Thoracic aorta (tissue), 2 donors: ENCODE measurements around the gene CELF2. TPM values are rescaled to one million over a fixed set of nuclear protein-coding genes. Genes with fewer than 3 reads are reported as not detected.

ENCODE experiments used
- ATAC-seq: fragments of 150-250 bp; one replicate; pipeline ENCODE4 v1.8.0; 2017; ENCODE audit warnings: low read depth; ENCODE audit not compliant: insufficient number of reproducible peaks, low FRiP score
- DNase-seq: peaks from one replicate; pipeline ENCODE4 v3.0.0-alpha.2; 2020; ENCODE audit warnings: low spot score
- H3K27ac ChIP-seq, 2 donors: fragments of 200-600 bp; sonication (generic); 1 replicate in 1 of 2; 2 replicates in 1 of 2; pipeline ENCODE4 v1.5.1; 2016; ENCODE audit warnings: mild to moderate bottlenecking in 2 of 2, moderate library complexity in 2 of 2
- H3K27me3 ChIP-seq: fragments of 200-600 bp; sonication (generic); replicated peaks from 2 replicates; pipeline ENCODE4 v1.6.0; 2016; ENCODE audit warnings: mild to moderate bottlenecking; ENCODE audit not compliant: insufficient read depth
- H3K36me3 ChIP-seq: fragments of 200-600 bp; sonication (generic); one replicate; pipeline ENCODE4 v1.5.1; 2016
- H3K4me1 ChIP-seq, 2 donors: fragments of 200-600 bp; sonication (generic); 1 replicate in 1 of 2; 2 replicates in 1 of 2; pipeline versions ENCODE4 v1.5.1 to v1.6.0; 2016; ENCODE audit warnings: low read depth in 2 of 2, mild to moderate bottlenecking in 1 of 2; ENCODE audit not compliant: control insufficient read depth in 1 of 2
- H3K4me3 ChIP-seq: fragments of 200-600 bp; sonication (generic); 2 replicates; pipeline ENCODE4 v1.5.1; 2016; ENCODE audit warnings: mild to moderate bottlenecking
- H3K9me3 ChIP-seq: fragments of 200-600 bp; sonication (generic); 2 replicates; pipeline ENCODE4 v1.5.1; 2016
- total RNA-seq, 2 donors: library from RNA; depleted of rRNA; stranded (reverse); fragments of >200 nt; gene quantifications; one replicate each; pipeline versions ENCODE4 v1.1.0 to v1.2.3, GENCODE V29; 2016
- TF ChIP-seq, protein P1 (sequence below): fragments of 200-600 bp; sonication (generic); IDR thresholded peaks from one replicate; pipeline ENCODE4 v1.5.1; 2019; ENCODE audit warnings: antibody characterized with exemption

Gene CELF2
- total RNA-seq, 2 donors from 2014 or later: 69.0 to 73.5 TPM

DNA sequence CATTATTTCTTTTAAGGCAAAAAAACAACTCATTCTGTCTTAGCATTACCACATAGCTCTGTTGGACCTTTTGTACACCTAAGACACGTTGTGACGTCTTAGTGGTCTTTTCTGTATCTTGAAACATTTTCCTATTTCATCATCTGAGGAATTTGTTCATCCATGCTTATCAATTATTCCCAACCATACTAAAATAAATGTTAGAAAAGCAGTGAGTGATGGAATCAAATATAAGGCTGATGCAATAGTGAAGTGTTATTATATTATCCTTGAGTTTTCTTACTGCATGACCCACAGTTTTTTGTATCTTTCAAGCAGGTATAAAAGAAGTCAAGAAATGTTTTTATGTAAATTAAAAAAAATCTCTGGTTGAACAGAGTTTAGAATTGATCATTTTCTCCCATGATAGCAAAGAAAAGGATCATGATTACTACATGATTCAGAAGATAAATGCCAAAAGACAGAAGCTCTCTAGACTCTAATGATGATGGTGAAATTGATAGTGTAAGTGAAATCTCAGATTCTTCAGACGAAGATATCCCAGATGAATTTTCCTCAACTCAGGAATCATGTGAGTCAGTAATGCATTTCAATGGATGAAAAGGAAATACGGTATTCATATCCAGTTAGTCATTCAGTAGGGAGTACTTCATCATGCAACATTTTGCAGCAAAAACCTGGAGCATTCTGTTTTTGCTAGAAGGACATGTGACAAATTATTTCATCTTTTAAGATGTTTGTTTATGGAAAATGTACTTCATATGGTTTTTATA is 51.4 kb downstream of the CELF2 start:
- no peak for ATAC-seq
- TF ChIP-seq, protein P1, sequence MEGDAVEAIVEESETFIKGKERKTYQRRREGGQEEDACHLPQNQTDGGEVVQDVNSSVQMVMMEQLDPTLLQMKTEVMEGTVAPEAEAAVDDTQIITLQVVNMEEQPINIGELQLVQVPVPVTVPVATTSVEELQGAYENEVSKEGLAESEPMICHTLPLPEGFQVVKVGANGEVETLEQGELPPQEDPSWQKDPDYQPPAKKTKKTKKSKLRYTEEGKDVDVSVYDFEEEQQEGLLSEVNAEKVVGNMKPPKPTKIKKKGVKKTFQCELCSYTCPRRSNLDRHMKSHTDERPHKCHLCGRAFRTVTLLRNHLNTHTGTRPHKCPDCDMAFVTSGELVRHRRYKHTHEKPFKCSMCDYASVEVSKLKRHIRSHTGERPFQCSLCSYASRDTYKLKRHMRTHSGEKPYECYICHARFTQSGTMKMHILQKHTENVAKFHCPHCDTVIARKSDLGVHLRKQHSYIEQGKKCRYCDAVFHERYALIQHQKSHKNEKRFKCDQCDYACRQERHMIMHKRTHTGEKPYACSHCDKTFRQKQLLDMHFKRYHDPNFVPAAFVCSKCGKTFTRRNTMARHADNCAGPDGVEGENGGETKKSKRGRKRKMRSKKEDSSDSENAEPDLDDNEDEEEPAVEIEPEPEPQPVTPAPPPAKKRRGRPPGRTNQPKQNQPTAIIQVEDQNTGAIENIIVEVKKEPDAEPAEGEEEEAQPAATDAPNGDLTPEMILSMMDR: no peak

DNA sequence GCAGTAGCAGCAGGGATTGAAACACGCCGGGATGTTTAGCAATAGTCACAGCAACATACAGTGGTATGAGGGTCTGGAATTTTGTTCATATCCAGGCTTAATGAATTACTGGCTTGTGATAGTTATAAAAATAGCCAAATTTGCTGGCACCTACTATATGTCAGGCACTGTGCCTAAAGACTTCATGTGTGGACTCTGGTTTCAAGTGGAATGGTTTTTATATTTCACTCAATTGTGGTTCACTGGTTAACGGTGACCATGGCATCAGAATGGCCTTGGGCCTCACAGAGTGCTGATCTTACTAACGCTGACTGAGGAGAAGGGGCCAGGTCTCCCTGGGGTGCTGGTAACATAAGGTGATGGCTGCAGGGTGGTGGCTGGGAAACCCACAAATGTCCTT is 55.7 kb downstream of the CELF2 start:
- no peaks in the 10 kb centered on the region for H3K36me3 ChIP-seq
- ATAC-seq (no peak), DNase-seq (no peak)
- H3K27me3 ChIP-seq: no peaks in the 10 kb centered on the region
- H3K9me3 ChIP-seq: no peaks in the 10 kb centered on the region
- H3K4me1 ChIP-seq: peaks cover 0 to 15% of the 10 kb centered on the region in 2 donors
- no peak overlapping the region for H3K4me3 ChIP-seq
- H3K27ac ChIP-seq: no peak overlapping the region
- TF ChIP-seq, protein P1: no peak

More for the DNA sequence above, 51.4 kb downstream of the CELF2 start:
- Histone ChIP-seq H3K4me1 (peaks cover 0 to 18% of the 10 kb centered on the region in 2 donors), H3K4me3 (no peak overlapping the region), H3K27ac (no peak overlapping the region), H3K9me3 (no peaks in the 10 kb centered on the region), H3K27me3 (no peaks in the 10 kb centered on the region), H3K36me3 (no peaks in the 10 kb centered on the region)
- DNase-seq: no peak

DNA sequence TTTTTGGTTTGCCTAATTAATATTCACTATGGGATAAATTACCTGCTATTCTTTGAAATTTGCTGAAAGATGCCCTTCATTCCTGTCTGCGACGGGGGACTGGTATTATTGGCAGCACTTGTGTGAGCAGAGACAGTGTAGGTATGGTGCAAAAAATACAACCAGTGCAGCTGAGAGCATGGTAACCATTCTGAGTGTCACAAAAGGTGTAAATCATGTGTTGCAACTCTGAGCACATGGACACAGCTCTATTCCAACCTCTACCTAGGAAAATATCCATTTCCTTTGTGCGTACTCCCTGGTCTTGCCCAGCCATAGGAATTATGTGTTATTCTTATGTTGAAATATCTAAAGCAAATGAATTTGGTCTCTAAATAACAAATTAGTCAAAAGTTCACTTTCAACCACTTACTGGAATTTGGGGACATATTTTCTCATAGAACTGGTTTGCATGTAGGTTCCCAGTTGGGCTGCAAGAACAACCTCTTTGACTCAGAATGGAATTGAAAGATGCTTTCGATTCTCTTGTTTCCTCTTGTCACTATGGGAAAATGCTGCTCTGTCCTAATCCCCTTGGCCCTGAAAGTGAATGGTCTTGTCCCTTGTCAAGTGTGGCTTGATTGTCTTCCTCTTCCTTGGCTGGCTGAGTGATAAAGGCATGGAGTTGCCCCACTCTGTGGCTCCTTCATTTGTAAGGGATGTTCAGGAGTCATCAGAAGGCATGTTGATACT is 57.0 kb downstream of the CELF2 start:
- DNase-seq: no peak
- Histone ChIP-seq H3K27me3 (no peaks in the 10 kb centered on the region), H3K27ac (no peak overlapping the region), H3K9me3 (no peaks in the 10 kb centered on the region), H3K36me3 (no peaks in the 10 kb centered on the region), H3K4me1 (peaks cover 0 to 15% of the 10 kb centered on the region in 2 donors), H3K4me3 (no peak overlapping the region)
- no peak for ATAC-seq
- TF ChIP-seq, protein P1: no peak

DNA sequence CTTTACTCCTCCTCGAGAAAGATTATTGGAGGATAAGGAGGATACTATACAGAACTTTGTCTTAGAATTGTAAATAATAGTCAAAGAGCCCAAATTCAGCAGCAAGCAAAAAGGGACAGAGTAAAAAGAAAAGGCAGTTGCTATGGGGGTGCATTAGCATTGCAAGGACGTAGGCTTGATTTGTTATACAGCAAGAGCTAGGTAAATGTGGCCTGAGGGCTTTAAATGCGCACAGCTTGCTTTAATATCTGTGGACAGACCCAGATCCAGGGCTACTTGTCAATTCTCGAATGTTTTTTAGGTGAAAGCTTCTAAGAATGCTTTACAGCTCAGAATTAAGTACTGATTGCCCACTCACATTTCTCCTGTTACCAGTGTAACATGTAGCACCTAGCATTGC is 58.5 kb downstream of the CELF2 start:
- ATAC-seq: no peak
- H3K4me3 ChIP-seq: no peak overlapping the region
- no peaks in the 10 kb centered on the region for H3K9me3 ChIP-seq
- H3K27ac ChIP-seq: no peak overlapping the region
- H3K36me3 ChIP-seq: no peaks in the 10 kb centered on the region
- TF ChIP-seq, protein P1: no peak
- no peak for DNase-seq
- peaks cover under 1 to 24% of the 10 kb centered on the region in 2 donors for H3K4me1 ChIP-seq
- no peaks in the 10 kb centered on the region for H3K27me3 ChIP-seq

DNA sequence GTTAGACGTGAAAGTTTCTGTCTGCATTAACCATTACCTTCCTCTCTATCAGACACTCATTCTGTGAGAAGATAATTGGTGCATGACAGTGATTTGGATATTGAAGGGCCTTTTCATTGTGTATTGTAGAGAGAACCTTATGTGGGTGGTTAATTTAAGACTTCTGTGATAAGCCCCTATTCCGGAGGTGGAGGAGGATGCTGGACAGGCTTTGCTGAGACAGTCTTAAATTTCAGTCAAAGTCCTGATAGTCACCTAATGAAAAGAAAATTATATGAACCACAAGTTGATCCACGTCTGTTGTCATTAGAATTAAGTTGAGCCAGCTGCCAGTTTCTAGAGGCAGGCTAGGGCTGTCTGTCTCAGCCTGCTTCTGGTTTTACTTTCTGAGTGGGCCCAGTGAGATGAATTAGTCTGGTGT is 62.9 kb downstream of the CELF2 start:
- H3K4me1 ChIP-seq: peaks cover 3 to 29% of the 10 kb centered on the region in 2 donors
- no peak for ATAC-seq
- no peak for DNase-seq

More for the DNA sequence above, 62.9 kb downstream of the CELF2 start:
- no peak overlapping the region for H3K27ac ChIP-seq
- H3K9me3 ChIP-seq: no peaks in the 10 kb centered on the region
- H3K36me3 ChIP-seq: no peaks in the 10 kb centered on the region
- H3K27me3 ChIP-seq: no peaks in the 10 kb centered on the region
- H3K4me3 ChIP-seq: no peak overlapping the region
- TF ChIP-seq, protein P1: no peak
